GM19239 (cell line): ENCODE measurements around the gene KLHDC7A.

Experiments used
- DNase-seq: peaks from one replicate; pipeline ENCODE4 v3.0.0; 2011; ENCODE audit warnings: low spot score; ENCODE audit not compliant: insufficient read length
- FAIRE-seq: peaks from 2 replicates; lab custom pipeline; 2011; peaks lifted over from hg19 to GRCh38; lab: Jason Lieb, UNC

KLHDC7A gene

GRCh38 chr1:18501833-18502232 lies 21.1 kb downstream of the KLHDC7A start:
- DNase-seq, result no peak
- no peak for FAIRE-seq

GRCh38 chr1:18504609-18505008 lies 23.9 kb downstream of the KLHDC7A start:
- FAIRE-seq (no peak), DNase-seq (no peak)

GRCh38 chr1:18505666-18506065 lies 24.9 kb downstream of the KLHDC7A start:
- no peak for FAIRE-seq

GRCh38 chr1:18508084-18508483 lies 27.4 kb downstream of the KLHDC7A start:
- DNase-seq, result no peak
- no peak for FAIRE-seq

More at GRCh38 chr1:18505666-18506065, 24.9 kb downstream of the KLHDC7A start:
- no peak for DNase-seq

- DNase-seq (no peak), FAIRE-seq (no peak)
Measured at GRCh38 chr1:18511149-18511873, 30.6 kb downstream of the KLHDC7A start.

- FAIRE-seq (no peak), DNase-seq (no peak)
Measured at GRCh38 chr1:18511874-18512150, 31.1 kb downstream of the KLHDC7A start.

GRCh38 chr1:18512883-18513282 lies 32.2 kb downstream of the KLHDC7A start:
- FAIRE-seq, result no peak

GRCh38 chr1:18513995-18514394 lies 33.3 kb downstream of the KLHDC7A start:
- no peak for FAIRE-seq

More at GRCh38 chr1:18512883-18513282, 32.2 kb downstream of the KLHDC7A start:
- no peak for DNase-seq

GRCh38 chr1:18515120-18515667 lies 34.5 kb downstream of the KLHDC7A start:
- DNase-seq, result no peak
- FAIRE-seq, result no peak

More at GRCh38 chr1:18513995-18514394, 33.3 kb downstream of the KLHDC7A start:
- DNase-seq, result no peak

- DNase-seq (no peak), FAIRE-seq (no peak)
Measured at GRCh38 chr1:18516473-18516872, 35.7 kb downstream of the KLHDC7A start.

GRCh38 chr1:18526436-18527275 lies 45.9 kb downstream of the KLHDC7A start:
- FAIRE-seq (no peak), DNase-seq (no peak)

- FAIRE-seq (no peak), DNase-seq (no peak)
Measured at GRCh38 chr1:18527514-18527913, 46.8 kb downstream of the KLHDC7A start.

- DNase-seq (no peak), FAIRE-seq (no peak)
Measured at GRCh38 chr1:18527921-18528320, 47.2 kb downstream of the KLHDC7A start.

GRCh38 chr1:18528616-18529015 lies 47.9 kb downstream of the KLHDC7A start:
- DNase-seq (no peak), FAIRE-seq (no peak)

- no peak for DNase-seq
- no peak for FAIRE-seq
Measured at GRCh38 chr1:18529714-18530113, 49.0 kb downstream of the KLHDC7A start.

GRCh38 chr1:18530587-18531502 lies 50.1 kb downstream of the KLHDC7A start:
- DNase-seq (no peak), FAIRE-seq (no peak)

- DNase-seq, result no peak
Measured at GRCh38 chr1:18531503-18531845, 50.7 kb downstream of the KLHDC7A start.

GRCh38 chr1:18532390-18533170 lies 51.9 kb downstream of the KLHDC7A start:
- no peak for FAIRE-seq
- no peak for DNase-seq

More at GRCh38 chr1:18531503-18531845, 50.7 kb downstream of the KLHDC7A start:
- FAIRE-seq, result no peak

- FAIRE-seq, result no peak
- no peak for DNase-seq
Measured at GRCh38 chr1:18533259-18533658, 52.5 kb downstream of the KLHDC7A start.

- DNase-seq, result no peak
- no peak for FAIRE-seq
Measured at GRCh38 chr1:18534810-18535205, 54.1 kb downstream of the KLHDC7A start.
